ENCODE data around the gene IRF5. TPM values are rescaled to one million over a fixed set of nuclear protein-coding genes. Genes with fewer than 3 reads are reported as not detected.

Gene IRF5
- total and polyA plus RNA-seq, 10 of the 15 experiments (the other 5 are each of a cell fraction or from before 2014, with no cell fraction given), result 5.4 to 90.3 (median 61.7) TPM

DNA sequence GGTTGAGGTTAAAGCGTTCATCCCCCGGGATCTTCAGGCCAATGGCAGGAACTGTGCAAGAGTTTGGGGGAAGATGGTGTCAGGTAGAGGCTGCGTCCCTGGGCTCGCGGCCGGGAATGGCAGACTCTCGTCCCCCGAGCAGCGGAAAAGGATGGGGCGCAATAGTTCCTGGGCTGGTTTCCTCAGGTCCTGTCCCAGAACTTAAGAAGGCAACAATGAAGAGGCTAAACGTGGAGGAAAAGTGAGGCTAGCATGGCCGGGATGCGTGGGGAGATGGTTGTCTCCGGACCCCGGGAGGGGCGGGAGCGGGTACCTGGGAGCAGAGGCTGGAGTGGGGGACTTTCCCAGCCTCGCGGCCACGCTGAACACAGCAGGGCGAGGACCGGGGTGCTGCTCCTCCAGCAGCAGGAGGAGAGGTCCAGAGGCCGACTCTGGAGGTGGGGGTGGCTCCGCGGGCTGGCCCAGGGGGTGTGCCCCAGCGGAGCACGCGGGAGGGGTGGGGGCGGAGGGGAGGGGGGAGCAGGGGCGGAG, 882 bp downstream of the IRF5 start (continued):
- TF ChIP-seq, protein P1, sequence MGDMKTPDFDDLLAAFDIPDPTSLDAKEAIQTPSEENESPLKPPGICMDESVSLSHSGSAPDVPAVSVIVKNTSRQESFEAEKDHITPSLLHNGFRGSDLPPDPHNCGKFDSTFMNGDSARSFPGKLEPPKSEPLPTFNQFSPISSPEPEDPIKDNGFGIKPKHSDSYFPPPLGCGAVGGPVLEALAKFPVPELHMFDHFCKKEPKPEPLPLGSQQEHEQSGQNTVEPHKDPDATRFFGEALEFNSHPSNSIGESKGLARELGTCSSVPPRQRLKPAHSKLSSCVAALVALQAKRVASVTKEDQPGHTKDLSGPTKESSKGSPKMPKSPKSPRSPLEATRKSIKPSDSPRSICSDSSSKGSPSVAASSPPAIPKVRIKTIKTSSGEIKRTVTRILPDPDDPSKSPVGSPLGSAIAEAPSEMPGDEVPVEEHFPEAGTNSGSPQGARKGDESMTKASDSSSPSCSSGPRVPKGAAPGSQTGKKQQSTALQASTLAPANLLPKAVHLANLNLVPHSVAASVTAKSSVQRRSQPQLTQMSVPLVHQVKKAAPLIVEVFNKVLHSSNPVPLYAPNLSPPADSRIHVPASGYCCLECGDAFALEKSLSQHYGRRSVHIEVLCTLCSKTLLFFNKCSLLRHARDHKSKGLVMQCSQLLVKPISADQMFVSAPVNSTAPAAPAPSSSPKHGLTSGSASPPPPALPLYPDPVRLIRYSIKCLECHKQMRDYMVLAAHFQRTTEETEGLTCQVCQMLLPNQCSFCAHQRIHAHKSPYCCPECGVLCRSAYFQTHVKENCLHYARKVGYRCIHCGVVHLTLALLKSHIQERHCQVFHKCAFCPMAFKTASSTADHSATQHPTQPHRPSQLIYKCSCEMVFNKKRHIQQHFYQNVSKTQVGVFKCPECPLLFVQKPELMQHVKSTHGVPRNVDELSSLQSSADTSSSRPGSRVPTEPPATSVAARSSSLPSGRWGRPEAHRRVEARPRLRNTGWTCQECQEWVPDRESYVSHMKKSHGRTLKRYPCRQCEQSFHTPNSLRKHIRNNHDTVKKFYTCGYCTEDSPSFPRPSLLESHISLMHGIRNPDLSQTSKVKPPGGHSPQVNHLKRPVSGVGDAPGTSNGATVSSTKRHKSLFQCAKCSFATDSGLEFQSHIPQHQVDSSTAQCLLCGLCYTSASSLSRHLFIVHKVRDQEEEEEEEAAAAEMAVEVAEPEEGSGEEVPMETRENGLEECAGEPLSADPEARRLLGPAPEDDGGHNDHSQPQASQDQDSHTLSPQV (IDR thresholded peaks at IDR 0.05), result no peak
- TF ChIP-seq POLR2AphosphoS5 (IDR thresholded peaks at IDR 0.05; ENCODE audit: low read length) (peak; percentile 83), TARDBP (IDR thresholded peaks at IDR 0.05; ENCODE audit: borderline replicate concordance) (no peak), STAT3 (IDR thresholded peaks at IDR 0.05; ENCODE audit: low read depth, low read length) (no peak), JUNB (IDR thresholded peaks at IDR 0.05) (no peak), BCL11A (IDR thresholded peaks at IDR 0.05; ENCODE audit: low read depth, low read length) (no peak)
- TF ChIP-seq, protein P2, sequence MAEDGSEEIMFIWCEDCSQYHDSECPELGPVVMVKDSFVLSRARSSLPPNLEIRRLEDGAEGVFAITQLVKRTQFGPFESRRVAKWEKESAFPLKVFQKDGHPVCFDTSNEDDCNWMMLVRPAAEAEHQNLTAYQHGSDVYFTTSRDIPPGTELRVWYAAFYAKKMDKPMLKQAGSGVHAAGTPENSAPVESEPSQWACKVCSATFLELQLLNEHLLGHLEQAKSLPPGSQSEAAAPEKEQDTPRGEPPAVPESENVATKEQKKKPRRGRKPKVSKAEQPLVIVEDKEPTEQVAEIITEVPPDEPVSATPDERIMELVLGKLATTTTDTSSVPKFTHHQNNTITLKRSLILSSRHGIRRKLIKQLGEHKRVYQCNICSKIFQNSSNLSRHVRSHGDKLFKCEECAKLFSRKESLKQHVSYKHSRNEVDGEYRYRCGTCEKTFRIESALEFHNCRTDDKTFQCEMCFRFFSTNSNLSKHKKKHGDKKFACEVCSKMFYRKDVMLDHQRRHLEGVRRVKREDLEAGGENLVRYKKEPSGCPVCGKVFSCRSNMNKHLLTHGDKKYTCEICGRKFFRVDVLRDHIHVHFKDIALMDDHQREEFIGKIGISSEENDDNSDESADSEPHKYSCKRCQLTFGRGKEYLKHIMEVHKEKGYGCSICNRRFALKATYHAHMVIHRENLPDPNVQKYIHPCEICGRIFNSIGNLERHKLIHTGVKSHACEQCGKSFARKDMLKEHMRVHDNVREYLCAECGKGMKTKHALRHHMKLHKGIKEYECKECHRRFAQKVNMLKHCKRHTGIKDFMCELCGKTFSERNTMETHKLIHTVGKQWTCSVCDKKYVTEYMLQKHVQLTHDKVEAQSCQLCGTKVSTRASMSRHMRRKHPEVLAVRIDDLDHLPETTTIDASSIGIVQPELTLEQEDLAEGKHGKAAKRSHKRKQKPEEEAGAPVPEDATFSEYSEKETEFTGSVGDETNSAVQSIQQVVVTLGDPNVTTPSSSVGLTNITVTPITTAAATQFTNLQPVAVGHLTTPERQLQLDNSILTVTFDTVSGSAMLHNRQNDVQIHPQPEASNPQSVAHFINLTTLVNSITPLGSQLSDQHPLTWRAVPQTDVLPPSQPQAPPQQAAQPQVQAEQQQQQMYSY (CRISPR knock-in tag; IDR thresholded peaks at IDR 0.05), result no peak
- TF ChIP-seq, protein P3, sequence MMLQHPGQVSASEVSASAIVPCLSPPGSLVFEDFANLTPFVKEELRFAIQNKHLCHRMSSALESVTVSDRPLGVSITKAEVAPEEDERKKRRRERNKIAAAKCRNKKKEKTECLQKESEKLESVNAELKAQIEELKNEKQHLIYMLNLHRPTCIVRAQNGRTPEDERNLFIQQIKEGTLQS (IDR thresholded peaks at IDR 0.05; ENCODE audit: borderline replicate concordance, extremely low read depth, low read depth, low read length), result no peak
- TF ChIP-seq, protein P4, sequence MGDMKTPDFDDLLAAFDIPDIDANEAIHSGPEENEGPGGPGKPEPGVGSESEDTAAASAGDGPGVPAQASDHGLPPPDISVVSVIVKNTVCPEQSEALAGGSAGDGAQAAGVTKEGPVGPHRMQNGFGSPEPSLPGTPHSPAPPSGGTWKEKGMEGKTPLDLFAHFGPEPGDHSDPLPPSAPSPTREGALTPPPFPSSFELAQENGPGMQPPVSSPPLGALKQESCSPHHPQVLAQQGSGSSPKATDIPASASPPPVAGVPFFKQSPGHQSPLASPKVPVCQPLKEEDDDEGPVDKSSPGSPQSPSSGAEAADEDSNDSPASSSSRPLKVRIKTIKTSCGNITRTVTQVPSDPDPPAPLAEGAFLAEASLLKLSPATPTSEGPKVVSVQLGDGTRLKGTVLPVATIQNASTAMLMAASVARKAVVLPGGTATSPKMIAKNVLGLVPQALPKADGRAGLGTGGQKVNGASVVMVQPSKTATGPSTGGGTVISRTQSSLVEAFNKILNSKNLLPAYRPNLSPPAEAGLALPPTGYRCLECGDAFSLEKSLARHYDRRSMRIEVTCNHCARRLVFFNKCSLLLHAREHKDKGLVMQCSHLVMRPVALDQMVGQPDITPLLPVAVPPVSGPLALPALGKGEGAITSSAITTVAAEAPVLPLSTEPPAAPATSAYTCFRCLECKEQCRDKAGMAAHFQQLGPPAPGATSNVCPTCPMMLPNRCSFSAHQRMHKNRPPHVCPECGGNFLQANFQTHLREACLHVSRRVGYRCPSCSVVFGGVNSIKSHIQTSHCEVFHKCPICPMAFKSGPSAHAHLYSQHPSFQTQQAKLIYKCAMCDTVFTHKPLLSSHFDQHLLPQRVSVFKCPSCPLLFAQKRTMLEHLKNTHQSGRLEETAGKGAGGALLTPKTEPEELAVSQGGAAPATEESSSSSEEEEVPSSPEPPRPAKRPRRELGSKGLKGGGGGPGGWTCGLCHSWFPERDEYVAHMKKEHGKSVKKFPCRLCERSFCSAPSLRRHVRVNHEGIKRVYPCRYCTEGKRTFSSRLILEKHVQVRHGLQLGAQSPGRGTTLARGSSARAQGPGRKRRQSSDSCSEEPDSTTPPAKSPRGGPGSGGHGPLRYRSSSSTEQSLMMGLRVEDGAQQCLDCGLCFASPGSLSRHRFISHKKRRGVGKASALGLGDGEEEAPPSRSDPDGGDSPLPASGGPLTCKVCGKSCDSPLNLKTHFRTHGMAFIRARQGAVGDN (IDR thresholded peaks at IDR 0.05), result peak; percentile 42; the same call in 1 of the 2 replicates
- TF ChIP-seq, protein P5, sequence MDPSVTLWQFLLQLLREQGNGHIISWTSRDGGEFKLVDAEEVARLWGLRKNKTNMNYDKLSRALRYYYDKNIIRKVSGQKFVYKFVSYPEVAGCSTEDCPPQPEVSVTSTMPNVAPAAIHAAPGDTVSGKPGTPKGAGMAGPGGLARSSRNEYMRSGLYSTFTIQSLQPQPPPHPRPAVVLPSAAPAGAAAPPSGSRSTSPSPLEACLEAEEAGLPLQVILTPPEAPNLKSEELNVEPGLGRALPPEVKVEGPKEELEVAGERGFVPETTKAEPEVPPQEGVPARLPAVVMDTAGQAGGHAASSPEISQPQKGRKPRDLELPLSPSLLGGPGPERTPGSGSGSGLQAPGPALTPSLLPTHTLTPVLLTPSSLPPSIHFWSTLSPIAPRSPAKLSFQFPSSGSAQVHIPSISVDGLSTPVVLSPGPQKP (IDR thresholded peaks at IDR 0.05; ENCODE audit: low read depth, low read length), result no peak
